GM12878 (cell line): ENCODE data around the gene SLMAP.

ENCODE experiments used
- CBX5 ChIP-seq: sonication (generic); IDR thresholded peaks from 2 replicates; pipeline ENCODE4 v1.6.1; 2016; ENCODE audit warnings: low read depth, moderate library complexity, mild to moderate bottlenecking, inconsistent platforms
- FOXM1 ChIP-seq: IDR thresholded peaks from 2 replicates; pipeline ENCODE4 v1.6.1; 2012; ENCODE audit warnings: low read depth, mild to moderate bottlenecking, inconsistent platforms, low read length, moderate library complexity
- MTA2 ChIP-seq: fragments of 450-650 bp; IDR thresholded peaks from 2 replicates; pipeline ENCODE4 v1.6.1; 2016; ENCODE audit warnings: low read depth, mild to moderate bottlenecking, moderate library complexity
- MXI1 ChIP-seq: fragments of 150-350 bp; IDR thresholded peaks from 2 replicates; pipeline ENCODE4 v1.6.1; 2011; ENCODE audit warnings: low read depth, mild to moderate bottlenecking, inconsistent platforms, low read length, improper control_type of control experiment
- NBN ChIP-seq: fragments of 450-650 bp; IDR thresholded peaks from 2 replicates; pipeline ENCODE4 v1.6.1; 2016
- POLR2AphosphoS5 ChIP-seq: IDR thresholded peaks from 2 replicates; pipeline ENCODE4 v1.6.1; 2011; ENCODE audit warnings: mild to moderate bottlenecking, low read length, inconsistent platforms
- SMC3 ChIP-seq: IDR thresholded peaks from 2 replicates; pipeline ENCODE4 v1.6.1; 2011; ENCODE audit warnings: low read length, improper control_type of control experiment, borderline replicate concordance
- USF2 ChIP-seq: IDR thresholded peaks from 2 replicates; pipeline ENCODE4 v1.6.1; 2011; ENCODE audit warnings: low read depth, low read length, improper control_type of control experiment, borderline replicate concordance
- YBX1 ChIP-seq: fragments of 450-650 bp; IDR thresholded peaks from 2 replicates; pipeline ENCODE4 v1.6.1; 2016; ENCODE audit warnings: antibody characterized with exemption
- ZNF274 ChIP-seq: IDR thresholded peaks from one replicate; pipeline ENCODE4 v1.8.0; 2011; ENCODE audit not compliant: insufficient read length, insufficient read depth
- TF ChIP-seq, protein P1 (sequence below), 3 experiments: IDR thresholded peaks in 2 of 3; conservative IDR thresholded peaks in 1 of 3; 2 replicates each; pipeline ENCODE4 v1.5.1; 2011; ENCODE audit warnings: low read depth in 3 of 3, low read length in 3 of 3, mild to moderate bottlenecking in 3 of 3, control low read depth in 2 of 3, moderate library complexity in 2 of 3, inconsistent platforms in 1 of 3, mixed read lengths in 1 of 3; ENCODE audit not compliant: control insufficient read depth in 2 of 3, insufficient read depth in 1 of 3; ENCODE audit errors: extremely low read depth in 1 of 3

- TF ChIP-seq, protein P1, sequence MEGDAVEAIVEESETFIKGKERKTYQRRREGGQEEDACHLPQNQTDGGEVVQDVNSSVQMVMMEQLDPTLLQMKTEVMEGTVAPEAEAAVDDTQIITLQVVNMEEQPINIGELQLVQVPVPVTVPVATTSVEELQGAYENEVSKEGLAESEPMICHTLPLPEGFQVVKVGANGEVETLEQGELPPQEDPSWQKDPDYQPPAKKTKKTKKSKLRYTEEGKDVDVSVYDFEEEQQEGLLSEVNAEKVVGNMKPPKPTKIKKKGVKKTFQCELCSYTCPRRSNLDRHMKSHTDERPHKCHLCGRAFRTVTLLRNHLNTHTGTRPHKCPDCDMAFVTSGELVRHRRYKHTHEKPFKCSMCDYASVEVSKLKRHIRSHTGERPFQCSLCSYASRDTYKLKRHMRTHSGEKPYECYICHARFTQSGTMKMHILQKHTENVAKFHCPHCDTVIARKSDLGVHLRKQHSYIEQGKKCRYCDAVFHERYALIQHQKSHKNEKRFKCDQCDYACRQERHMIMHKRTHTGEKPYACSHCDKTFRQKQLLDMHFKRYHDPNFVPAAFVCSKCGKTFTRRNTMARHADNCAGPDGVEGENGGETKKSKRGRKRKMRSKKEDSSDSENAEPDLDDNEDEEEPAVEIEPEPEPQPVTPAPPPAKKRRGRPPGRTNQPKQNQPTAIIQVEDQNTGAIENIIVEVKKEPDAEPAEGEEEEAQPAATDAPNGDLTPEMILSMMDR (IDR thresholded peaks at IDR 0.05 in 2 of 3, conservative IDR thresholded peaks at IDR 0.05 in 1 of 3; ENCODE audit: control insufficient read depth in 2 of 3, extremely low read depth in 1 of 3, insufficient read depth in 1 of 3, low read depth in 3 of 3, low read length in 3 of 3): no peak
- TF ChIP-seq USF2: no peak
- no peak for TF ChIP-seq YBX1
- no peak for TF ChIP-seq CBX5
- TF ChIP-seq ZNF274: no peak
- TF ChIP-seq NBN: no peak
- TF ChIP-seq FOXM1: no peak
- no peak for TF ChIP-seq POLR2AphosphoS5
- no peak for TF ChIP-seq MTA2
- no peak for TF ChIP-seq SMC3
- no peak for TF ChIP-seq MXI1
Measured at GRCh38 chr3:57962448-57962834, 206.3 kb downstream of the SLMAP start.
